Kidney epithelial cell (primary cell): ENCODE measurements around the gene DDAH2. TPM values are rescaled to one million over a fixed set of nuclear protein-coding genes. Genes with fewer than 3 reads are reported as not detected.
A peak's percentile ranks its signal among the peaks of the same experiment; 100 is the strongest.

ENCODE experiments used
- DNase-seq: peaks from one replicate; pipeline ENCODE4 v3.0.0-alpha.2; 2010; ENCODE audit warnings: low read depth
- H3K27me3 ChIP-seq: 2 replicates; pipeline ENCODE4 v1.6.0; 2011; ENCODE audit warnings: low read length; ENCODE audit not compliant: control insufficient read depth, insufficient read depth
- H3K36me3 ChIP-seq: 2 replicates; pipeline ENCODE4 v1.5.1; 2011; ENCODE audit warnings: low read length; ENCODE audit not compliant: control insufficient read depth, insufficient read depth
- H3K4me3 ChIP-seq: 2 replicates; pipeline ENCODE4 v1.5.1; 2011; ENCODE audit warnings: low read depth, mild to moderate bottlenecking, control low read depth, low read length
- CTCF ChIP-seq: IDR thresholded peaks from 2 replicates; pipeline ENCODE4 v1.5.1; 2011; ENCODE audit warnings: mild to moderate bottlenecking, moderate library complexity, low read length, control low read depth, inconsistent platforms; ENCODE audit not compliant: insufficient read depth, poor library complexity, severe bottlenecking
- total RNA-seq: library from RNA; depleted of rRNA; stranded (reverse); fragments of >200 nt; gene quantifications from 2 replicates; pipeline ENCODE4 v1.2.3, GENCODE V29; 2015

Gene DDAH2
- total RNA-seq, 1 donor from 2014 or later, result 106 TPM

- Histone ChIP-seq H3K36me3 (no peaks in the 10 kb centered on the region), H3K27me3 (no peaks in the 10 kb centered on the region), H3K4me3 (peak overlapping the region; percentile 14)
- peak; percentile 26 for DNase-seq
- no peak for TF ChIP-seq CTCF
These were observed 47.9 kb downstream of the DDAH2 start for GRCh38 chr6:31681135-31681671.

- DNase-seq, result peak; percentile 59
- Histone ChIP-seq H3K27me3 (no peaks in the 10 kb centered on the region), H3K4me3 (peak within 1 kb of the TSS; percentile 14), H3K36me3 (no peaks in the 10 kb centered on the region)
- TF ChIP-seq CTCF, result peak; percentile 88
These were observed 48.6 kb downstream of the DDAH2 start, which contains the start of gene LY6G5C for GRCh38 chr6:31680226-31681134. Gene LY6G5C (minus strand): TSS chr6:31681067. CDS start chr6:31680373, 694 bp downstream.

- no peaks in the 10 kb centered on the region for H3K27me3 ChIP-seq
- no peak for TF ChIP-seq CTCF
- no peak overlapping the region for H3K4me3 ChIP-seq
- DNase-seq, result no peak
- peaks cover 1% of the 10 kb centered on the region for H3K36me3 ChIP-seq
These were observed 51.1 kb downstream of the DDAH2 start for GRCh38 chr6:31677955-31678354.

Other genes with a start within 250 kb of the DDAH2 start
- 6.9 and 8.1 TPM in 2 replicates for gene MICB, start 231.2 kb downstream of the DDAH2 start, total RNA-seq
- gene MCCD1, start 200.3 kb downstream of the DDAH2 start, total RNA-seq, result not detected in 2 replicates
- 290 and 412 TPM in 2 replicates for gene DDX39B, start 187.3 kb downstream of the DDAH2 start, total RNA-seq
- 0.67 and 2.7 TPM in 2 replicates for gene ATP6V1G2, start 182.7 kb downstream of the DDAH2 start, total RNA-seq
- 41.9 and 44.0 TPM in 2 replicates for gene NFKBIL1, start 181.7 kb downstream of the DDAH2 start, total RNA-seq
- 0.92 TPM in 1 of 2 replicates, not detected in the other for gene LTA, start 157.0 kb downstream of the DDAH2 start, total RNA-seq
- 16.7 and 18.6 TPM in 2 replicates for gene TNF, start 153.7 kb downstream of the DDAH2 start, total RNA-seq
- 19.3 and 21.4 TPM in 2 replicates for gene LTB, start 146.9 kb downstream of the DDAH2 start, total RNA-seq
- 0.42 TPM in 1 of 2 replicates, not detected in the other for gene LST1, start 143.0 kb downstream of the DDAH2 start, total RNA-seq
- gene NCR3, start 136.3 kb downstream of the DDAH2 start, total RNA-seq, result not detected in 2 replicates
- gene AIF1, start 114.1 kb downstream of the DDAH2 start, total RNA-seq, result 0.33 TPM in 1 of 2 replicates, not detected in the other
- 117 and 143 TPM in 2 replicates for gene PRRC2A, start 108.6 kb downstream of the DDAH2 start, total RNA-seq
- 468 and 473 TPM in 2 replicates for gene BAG6, start 76.6 kb downstream of the DDAH2 start, total RNA-seq
- 1.3 and 1.8 TPM in 2 replicates for gene APOM, start 73.4 kb downstream of the DDAH2 start, total RNA-seq
- 19.0 and 24.9 TPM in 2 replicates for gene C6orf47, start 68.5 kb downstream of the DDAH2 start, total RNA-seq
- 17.7 and 22.0 TPM in 2 replicates for gene GPANK1, start 64.3 kb downstream of the DDAH2 start, total RNA-seq
- 366 and 405 TPM in 2 replicates for gene CSNK2B, start 63.2 kb downstream of the DDAH2 start, total RNA-seq
- gene LY6G5B, start 59.3 kb downstream of the DDAH2 start, total RNA-seq, result 2.8 and 6.0 TPM in 2 replicates
- not detected in 2 replicates for gene LY6G5C, start 48.2 kb downstream of the DDAH2 start, total RNA-seq
- gene ABHD16A, start 26.0 kb downstream of the DDAH2 start, total RNA-seq, result 43.8 and 45.5 TPM in 2 replicates
- not detected in 2 replicates for gene LY6G6F, start 22.4 kb downstream of the DDAH2 start, total RNA-seq
- not detected in 2 replicates for gene LY6G6D, start 14.0 kb downstream of the DDAH2 start, total RNA-seq
- gene LY6G6C, start 7.6 kb downstream of the DDAH2 start, total RNA-seq, result not detected in 2 replicates
- gene MPIG6B, start 5.9 kb downstream of the DDAH2 start, total RNA-seq, result 0.29 TPM in 1 of 2 replicates, not detected in the other
- gene CLIC1, start 7.2 kb upstream of the DDAH2 start, total RNA-seq, result 494 and 498 TPM in 2 replicates
- gene MSH5, start 10.7 kb upstream of the DDAH2 start, total RNA-seq, result 8.9 and 13.1 TPM in 2 replicates
- gene SAPCD1, start 33.4 kb upstream of the DDAH2 start, total RNA-seq, result 1.1 and 2.2 TPM in 2 replicates
- 1.5 and 3.1 TPM in 2 replicates for gene VWA7, start 48.0 kb upstream of the DDAH2 start, total RNA-seq
- 165 and 181 TPM in 2 replicates for gene VARS1, start 66.5 kb upstream of the DDAH2 start, total RNA-seq
- gene LSM2, start 77.7 kb upstream of the DDAH2 start, total RNA-seq, result 78.6 and 89.0 TPM in 2 replicates
- 0.46 and 1.1 TPM in 2 replicates for gene HSPA1L, start 86.0 kb upstream of the DDAH2 start, total RNA-seq
- 54.6 and 67.0 TPM in 2 replicates for gene HSPA1A, start 86.2 kb upstream of the DDAH2 start, total RNA-seq
- gene HSPA1B, start 98.4 kb upstream of the DDAH2 start, total RNA-seq, result 68.3 and 79.1 TPM in 2 replicates
- 142 and 152 TPM in 2 replicates for gene NEU1, start 133.5 kb upstream of the DDAH2 start, total RNA-seq
- 17.7 and 26.1 TPM in 2 replicates for gene SLC44A4, start 149.7 kb upstream of the DDAH2 start, total RNA-seq
- 55.7 and 59.3 TPM in 2 replicates for gene EHMT2, start 168.4 kb upstream of the DDAH2 start, total RNA-seq
- 3.0 and 4.9 TPM in 2 replicates for gene ZBTB12, start 172.8 kb upstream of the DDAH2 start, total RNA-seq
- 0.07 and 0.63 TPM in 2 replicates for gene C2, start 198.4 kb upstream of the DDAH2 start, total RNA-seq
- 1.9 and 13.8 TPM in 2 replicates for gene CFB, start 216.8 kb upstream of the DDAH2 start, total RNA-seq
- gene NELFE, start 229.7 kb upstream of the DDAH2 start, total RNA-seq, result 123 and 140 TPM in 2 replicates
- 43.3 and 49.1 TPM in 2 replicates for gene SKIC2, start 229.9 kb upstream of the DDAH2 start, total RNA-seq
- gene DXO, start 242.8 kb upstream of the DDAH2 start, total RNA-seq, result 28.1 and 30.6 TPM in 2 replicates